ENCODE data around the gene GGT6. TPM values are rescaled to one million over a fixed set of nuclear protein-coding genes. Genes with fewer than 3 reads are reported as not detected.

GGT6 gene
- total RNA-seq, 4 donors from 2014 or later: 26.4 to 199 (median 119) TPM

- Histone ChIP-seq H3K27ac (peak overlapping the region; percentile 7 to 77 (median 21)), H3K36me3 (peaks cover 0 to 17% (median 0%) of the 10 kb centered on the region in 3 donors), H3K4me3 (no peak overlapping the region), H3K9me3 (no peaks in the 10 kb centered on the region), H3K4me1 (peaks cover 0 to 43% (median 7%) of the 10 kb centered on the region in 4 donors), H3K27me3 (no peaks in the 10 kb centered on the region)
- TF ChIP-seq CTCF (IDR thresholded peaks at IDR 0.05) (no peak), POLR2A (IDR thresholded peaks at IDR 0.05) (no peak)
- DNase-seq: no peak
Measured at GRCh38 chr17:4534515-4534914, 25.9 kb downstream of the GGT6 start.

- no peaks in the 10 kb centered on the region for H3K27me3 ChIP-seq
- TF ChIP-seq POLR2A (IDR thresholded peaks at IDR 0.05) (no peak), CTCF (IDR thresholded peaks at IDR 0.05) (peak in 2 of 6 experiments; percentile 29 to 37)
- peaks cover 0 to 43% (median 7%) of the 10 kb centered on the region in 4 donors for H3K4me1 ChIP-seq
- H3K36me3 ChIP-seq: peaks cover 0 to 11% (median 0%) of the 10 kb centered on the region in 3 donors
- peak overlapping the region; percentile 7 to 77 (median 21) for H3K27ac ChIP-seq
- peak in 2 of 3 donors; percentile 65 to 69 for DNase-seq
- H3K4me3 ChIP-seq: no peak overlapping the region
- H3K9me3 ChIP-seq: no peaks in the 10 kb centered on the region
Measured at GRCh38 chr17:4533523-4534504, 26.6 kb downstream of the GGT6 start.

- H3K9me3 ChIP-seq: no peaks in the 10 kb centered on the region
- peak overlapping the region in 1 of 4 donors; percentile 77 for H3K27ac ChIP-seq
- H3K4me1 ChIP-seq: peaks cover 0 to 43% (median 7%) of the 10 kb centered on the region in 4 donors
- H3K36me3 ChIP-seq: peaks cover 0 to 6% (median 0%) of the 10 kb centered on the region in 3 donors
- no peak for TF ChIP-seq POLR2A (IDR thresholded peaks at IDR 0.05)
- TF ChIP-seq CTCF (IDR thresholded peaks at IDR 0.05): no peak
- H3K4me3 ChIP-seq: no peak overlapping the region
- DNase-seq: no peak
- H3K27me3 ChIP-seq: no peaks in the 10 kb centered on the region
Measured at GRCh38 chr17:4532860-4533522, 27.4 kb downstream of the GGT6 start.

- H3K36me3 ChIP-seq: peaks cover 0 to 1% (median 0%) of the 10 kb centered on the region in 3 donors
- H3K4me3 ChIP-seq: no peak overlapping the region
- H3K4me1 ChIP-seq: peaks cover 0 to 38% (median 7%) of the 10 kb centered on the region in 4 donors
- no peaks in the 10 kb centered on the region for H3K9me3 ChIP-seq
- DNase-seq: no peak
- no peak overlapping the region for H3K27ac ChIP-seq
- no peaks in the 10 kb centered on the region for H3K27me3 ChIP-seq
- no peak for TF ChIP-seq POLR2A (IDR thresholded peaks at IDR 0.05)
Measured at GRCh38 chr17:4531988-4532736, 28.2 kb downstream of the GGT6 start.

GRCh38 chr17:4530799-4531730 lies 29.3 kb downstream of the GGT6 start:
- no peaks in the 10 kb centered on the region for H3K36me3 ChIP-seq
- H3K4me3 ChIP-seq: no peak overlapping the region
- TF ChIP-seq CTCF (IDR thresholded peaks at IDR 0.05) (no peak), POLR2A (IDR thresholded peaks at IDR 0.05) (no peak)
- peaks cover 0 to 27% (median 3%) of the 10 kb centered on the region in 4 donors for H3K4me1 ChIP-seq
- no peak for DNase-seq
- H3K27me3 ChIP-seq: no peaks in the 10 kb centered on the region
- H3K27ac ChIP-seq: peak overlapping the region in 2 of 4 donors; percentile 25 to 45
- no peaks in the 10 kb centered on the region for H3K9me3 ChIP-seq

Measured in Peyer's patch (tissue), 4 donors.